ENCODE data around the gene CD302. TPM values are rescaled to one million over a fixed set of nuclear protein-coding genes. Genes with fewer than 3 reads are reported as not detected.

Gene CD302
- total and polyA plus RNA-seq, 10 of the 15 experiments (the other 5 are each of a cell fraction or from before 2014, with no cell fraction given) = 0.48 to 4.0 (median 2.1) TPM

DNA sequence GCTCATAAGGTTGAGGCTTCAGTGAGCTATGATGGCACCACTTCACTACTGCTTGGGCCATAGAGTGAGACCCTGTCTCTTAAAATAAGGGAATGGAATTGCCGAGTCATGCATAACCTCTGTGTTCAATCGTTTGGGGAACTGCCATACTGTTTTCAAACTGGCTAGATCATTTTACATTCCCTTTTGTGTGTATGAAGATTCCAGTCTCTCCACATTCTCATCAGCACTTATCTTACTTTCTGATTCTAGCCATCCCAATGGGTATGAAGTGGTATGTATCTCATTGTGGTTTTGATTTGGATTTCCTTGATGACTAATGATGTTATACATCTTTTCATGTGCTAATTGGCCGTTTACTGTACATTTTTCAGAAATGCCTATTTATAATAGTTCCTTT is 62.0 kb downstream of the CD302 start (continued):
- TF ChIP-seq GATAD2B (conservative IDR thresholded peaks at IDR 0.05; ENCODE audit: low read depth) = no peak

DNA sequence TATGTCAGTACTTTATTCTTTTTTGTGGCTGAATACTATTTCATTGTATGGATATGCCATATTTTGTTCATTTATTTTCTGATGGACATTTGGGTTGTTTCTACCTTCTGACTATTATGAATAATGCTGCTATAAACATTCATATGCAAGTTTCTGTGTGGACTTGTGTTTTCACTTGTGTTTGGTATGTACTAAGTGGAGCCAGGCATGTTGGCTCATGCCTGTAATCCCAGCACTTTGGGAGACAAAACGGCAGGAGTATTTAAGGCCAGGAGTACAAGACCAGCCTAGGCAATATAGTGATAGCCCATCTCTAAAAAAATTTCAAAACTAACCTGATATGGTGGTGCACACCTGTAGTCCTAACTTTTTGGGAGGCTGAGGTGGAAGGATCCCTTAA is 62.4 kb downstream of the CD302 start:
- H3K4me1 ChIP-seq (ENCODE audit: control insufficient read depth, insufficient read depth, low read length) = no peaks in the 10 kb centered on the region
- no peak overlapping the region for H3K9ac ChIP-seq (ENCODE audit: control insufficient read depth, insufficient read depth, low read length)
- in situ Hi-C loops (cut with MboI) = no loop called here
- intact Hi-C loops (cut with micrococcal nuclease; ENCODE audit: unreplicated experiment) = no loop called here
- peaks cover 3% of the 10 kb centered on the region; the same call in 1 of the 2 replicates for H4K20me1 ChIP-seq (ENCODE audit: control insufficient read depth, insufficient read depth)
- RAD21 ChIA-PET (ENCODE audit: unreplicated experiment) = interaction anchor here (0.7 kb wide), 1 partner anchor 20 kb away, joined by 3 read pairs; no protein-coding TSS in a partner anchor
- SMC1A ChIA-PET (ENCODE audit: uncharacterized antibody, unreplicated experiment) = interaction anchor here (1.0 to 12.5 kb wide), 5 partner anchors 11 to 280 kb away, joined by 3 to 84 read pairs (median 3); no protein-coding TSS in a partner anchor
- H3K4me2 ChIP-seq (ENCODE audit: control insufficient read depth, insufficient read depth) = no peak overlapping the region
- CTCF ChIA-PET = interaction anchor here (1.7 kb wide), 1 partner anchor 21 kb away, joined by 3 read pairs; no protein-coding TSS in a partner anchor
- H2AFZ ChIP-seq (ENCODE audit: control insufficient read depth, low read depth, low read length) = no peak overlapping the region
- POLR2A ChIA-PET = interaction anchor here (1.0 to 1.4 kb wide), 2 partner anchors 8 to 12 kb away, joined by 3 to 4 read pairs; no protein-coding TSS in a partner anchor
- no peak for ATAC-seq
- no peaks in the 10 kb centered on the region; the same call in 2 of the 3 replicates for H3K9me3 ChIP-seq (replicated peaks; ENCODE audit: control insufficient read depth, insufficient read depth, low read length)
- no peak overlapping the region for H3K4me3 ChIP-seq
- peaks cover 50% of the 10 kb centered on the region for H3K79me2 ChIP-seq (ENCODE audit: control insufficient read depth, insufficient read depth, low read length)
- 100% methylated on average over 1 of the region's 1 CpG for WGBS (ENCODE audit: insufficient coverage, insufficient replicate concordance, low lambda C conversion rate, missing lambda C conversion rate)
- no peaks in the 10 kb centered on the region for H3K27me3 ChIP-seq (replicated peaks in 1 of 2; ENCODE audit: control insufficient read depth in 2 of 2, insufficient read depth in 2 of 2, low read length in 1 of 2)
- no peak for TF ChIP-seq PML (IDR thresholded peaks at IDR 0.05; ENCODE audit: low read length)
- TF ChIP-seq ZNF622 (IDR thresholded peaks at IDR 0.05) = no peak
- no peak for TF ChIP-seq NFXL1 (IDR thresholded peaks at IDR 0.05; ENCODE audit: borderline replicate concordance)
- TF ChIP-seq, protein P1, sequence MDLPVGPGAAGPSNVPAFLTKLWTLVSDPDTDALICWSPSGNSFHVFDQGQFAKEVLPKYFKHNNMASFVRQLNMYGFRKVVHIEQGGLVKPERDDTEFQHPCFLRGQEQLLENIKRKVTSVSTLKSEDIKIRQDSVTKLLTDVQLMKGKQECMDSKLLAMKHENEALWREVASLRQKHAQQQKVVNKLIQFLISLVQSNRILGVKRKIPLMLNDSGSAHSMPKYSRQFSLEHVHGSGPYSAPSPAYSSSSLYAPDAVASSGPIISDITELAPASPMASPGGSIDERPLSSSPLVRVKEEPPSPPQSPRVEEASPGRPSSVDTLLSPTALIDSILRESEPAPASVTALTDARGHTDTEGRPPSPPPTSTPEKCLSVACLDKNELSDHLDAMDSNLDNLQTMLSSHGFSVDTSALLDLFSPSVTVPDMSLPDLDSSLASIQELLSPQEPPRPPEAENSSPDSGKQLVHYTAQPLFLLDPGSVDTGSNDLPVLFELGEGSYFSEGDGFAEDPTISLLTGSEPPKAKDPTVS (IDR thresholded peaks at IDR 0.05; ENCODE audit: low read depth, low read length) = no peak
- no peak for TF ChIP-seq ZNF24 (IDR thresholded peaks at IDR 0.05)
- TF ChIP-seq POLR2AphosphoS5 (IDR thresholded peaks at IDR 0.05; ENCODE audit: low read length) = no peak
- H3K27ac ChIP-seq (ENCODE audit: control insufficient read depth, insufficient read depth) = no peak overlapping the region
- H3K36me3 ChIP-seq (ENCODE audit: control insufficient read depth in 2 of 2, insufficient read depth in 2 of 2, low read length in 1 of 2) = peaks cover 23 to 35% of the 10 kb centered on the region in 2 experiments
- no peak for DNase-seq (ENCODE audit: low read depth, low spot score)
- BruUV-seq (replicated peaks) = no TSS peak
- FAIRE-seq = no peak
